HG03558 (cell line): Measurements from ENCODE around the gene WSCD2.

Experiments
- ATAC-seq: cut with Tn5 transposase; IDR thresholded peaks from one replicate; pipeline ENCODE4 v1.9.1; 2021; ENCODE audit warnings: moderate number of reproducible peaks; ENCODE audit not compliant: unreplicated experiment; ENCODE audit errors: extremely low read depth

The WSCD2 gene

DNA sequence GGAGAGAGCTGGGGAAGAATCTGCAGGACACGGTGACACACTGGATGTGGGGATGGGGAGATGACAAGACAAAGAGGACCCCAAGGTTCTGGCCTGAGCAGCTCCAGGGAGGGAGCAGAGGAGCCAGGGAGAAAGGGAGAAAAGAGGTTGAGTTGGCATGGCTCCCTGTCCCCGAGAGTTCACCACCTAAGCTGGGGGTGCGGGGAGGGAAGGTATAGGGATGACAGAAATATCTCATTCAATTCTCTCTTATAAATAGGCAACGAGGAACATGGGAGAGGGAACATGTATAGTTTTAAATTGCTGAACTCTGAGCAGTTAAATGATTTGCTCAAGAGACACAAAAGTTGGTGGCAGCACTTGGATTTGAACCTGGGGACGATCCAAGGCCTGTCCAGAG lies 124.9 kb downstream of the WSCD2 start:
- no peak for ATAC-seq

DNA sequence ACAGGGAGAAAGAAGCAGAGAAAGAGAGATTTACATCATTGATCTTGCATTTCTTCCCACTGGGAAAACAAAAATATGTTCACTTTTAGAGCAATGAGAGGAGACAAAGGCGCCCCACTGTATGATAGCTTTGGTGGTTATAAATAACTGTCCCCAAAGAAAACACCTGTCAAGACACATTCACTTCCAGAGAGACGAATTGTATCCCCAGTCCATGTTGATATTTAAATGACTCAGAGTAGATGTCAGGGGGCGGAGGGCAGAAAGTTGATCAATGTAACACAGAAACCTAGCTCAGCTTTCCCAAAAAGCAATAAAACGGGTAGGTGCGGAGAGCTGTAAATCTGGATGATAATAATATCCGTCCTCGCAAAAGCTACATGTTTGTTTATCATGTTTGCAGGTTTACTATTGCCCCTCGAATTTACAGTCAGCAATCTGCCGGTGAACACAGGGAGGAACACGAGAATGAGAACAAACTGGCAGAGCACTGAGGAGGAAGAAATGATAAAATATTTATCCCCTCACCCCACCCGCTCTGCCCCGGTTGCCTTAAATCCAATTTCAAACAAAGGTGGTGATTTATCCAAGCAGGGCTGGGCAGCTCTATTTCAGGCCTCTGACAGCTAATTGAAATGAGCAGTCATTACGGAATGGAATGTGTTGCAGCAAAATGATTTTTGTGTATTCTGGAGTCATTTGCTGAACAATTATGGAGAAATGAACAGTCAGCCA lies 125.6 kb downstream of the WSCD2 start:
- ATAC-seq = no peak

GRCh38 chr12:108255252-108255602 lies 126.1 kb downstream of the WSCD2 start:
- ATAC-seq = no peak

DNA sequence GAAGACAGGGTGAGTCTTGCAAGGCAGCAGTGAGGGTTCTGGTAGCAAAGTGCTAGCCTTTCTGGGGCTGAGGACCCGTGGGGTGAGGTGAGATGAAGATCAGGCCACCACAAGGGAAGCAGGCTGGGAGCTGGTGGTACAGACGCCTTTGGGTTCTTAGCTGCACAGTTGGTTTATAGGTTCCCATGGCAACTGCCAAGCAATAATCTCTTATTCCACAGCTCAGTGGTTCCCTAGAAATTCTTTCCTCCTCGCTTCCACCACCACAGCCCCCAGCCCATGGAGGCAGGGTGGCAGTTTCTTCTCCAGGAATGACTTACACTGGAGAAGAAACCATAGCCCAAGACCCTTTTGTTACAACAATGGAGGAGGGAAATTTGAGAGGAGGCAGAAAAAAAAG lies 127.9 kb downstream of the WSCD2 start:
- ATAC-seq = no peak

DNA sequence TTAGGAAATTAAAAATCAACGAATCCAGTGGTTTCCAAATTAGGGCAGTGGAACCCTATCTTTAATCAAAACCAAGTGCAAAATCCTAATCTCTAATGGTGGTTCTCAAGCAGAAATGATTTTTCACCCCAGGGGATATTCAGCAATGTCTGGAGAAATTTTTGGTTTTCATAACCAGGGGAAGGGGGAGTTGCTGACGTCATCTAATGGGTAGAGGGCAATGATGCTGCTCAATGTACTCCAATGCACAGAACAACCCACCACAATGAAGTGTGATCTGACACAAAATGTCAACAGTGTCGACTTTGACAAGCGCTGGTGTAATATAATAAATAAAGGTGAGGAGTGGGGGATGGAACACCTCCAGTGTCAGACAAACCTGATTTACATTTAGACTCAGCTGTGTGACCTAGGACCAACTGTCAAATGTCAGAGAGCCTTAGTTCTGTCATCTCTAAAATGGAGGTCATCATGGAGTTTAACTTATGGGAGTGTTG lies 128.6 kb downstream of the WSCD2 start:
- ATAC-seq = no peak

- ATAC-seq = no peak
Measured at GRCh38 chr12:108260039-108260438, 131.0 kb downstream of the WSCD2 start.

- ATAC-seq = no peak
Measured at GRCh38 chr12:108260969-108261368, 131.9 kb downstream of the WSCD2 start.

DNA sequence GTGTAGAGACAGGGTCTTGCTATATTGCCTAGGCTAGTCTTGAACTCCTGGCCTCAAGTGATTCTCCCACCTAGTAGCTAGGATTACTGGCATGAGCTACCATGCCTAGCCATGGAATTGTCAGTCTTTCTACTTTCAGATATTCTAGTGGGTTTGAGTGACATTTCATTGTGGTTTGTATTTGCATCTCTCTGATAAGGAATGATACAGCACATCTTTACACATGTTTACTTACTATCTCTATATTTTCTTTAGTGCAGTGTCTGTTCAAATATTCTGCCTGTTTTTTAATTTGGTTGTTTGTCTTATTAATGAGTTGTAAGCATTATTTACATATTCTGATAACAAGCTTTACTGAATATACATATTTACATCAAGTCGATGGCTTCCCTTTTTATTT lies 136.4 kb downstream of the WSCD2 start:
- ATAC-seq = no peak

DNA sequence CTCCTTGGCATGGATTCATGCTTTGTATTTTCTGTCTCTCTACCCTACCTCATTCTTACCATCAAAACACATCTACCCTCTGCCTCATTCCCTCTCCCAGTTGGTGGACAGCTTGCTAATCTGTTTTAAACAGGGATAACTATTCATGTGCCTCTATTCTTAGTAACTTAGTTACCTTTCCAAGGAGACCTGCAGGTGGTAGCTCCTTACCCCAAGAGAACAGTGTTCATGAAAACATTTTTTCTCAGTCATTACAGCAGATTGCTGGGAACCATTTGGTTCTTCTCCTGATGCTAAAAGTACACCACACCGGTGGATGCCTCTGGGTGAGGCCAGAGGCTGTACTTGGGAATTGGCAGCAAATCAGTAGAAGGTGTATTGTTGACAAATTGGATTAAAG lies 137.0 kb downstream of the WSCD2 start:
- no peak for ATAC-seq

GRCh38 chr12:108267450-108267849 lies 138.4 kb downstream of the WSCD2 start:
- no peak for ATAC-seq

GRCh38 chr12:108268397-108268796 lies 139.3 kb downstream of the WSCD2 start:
- ATAC-seq = no peak

DNA sequence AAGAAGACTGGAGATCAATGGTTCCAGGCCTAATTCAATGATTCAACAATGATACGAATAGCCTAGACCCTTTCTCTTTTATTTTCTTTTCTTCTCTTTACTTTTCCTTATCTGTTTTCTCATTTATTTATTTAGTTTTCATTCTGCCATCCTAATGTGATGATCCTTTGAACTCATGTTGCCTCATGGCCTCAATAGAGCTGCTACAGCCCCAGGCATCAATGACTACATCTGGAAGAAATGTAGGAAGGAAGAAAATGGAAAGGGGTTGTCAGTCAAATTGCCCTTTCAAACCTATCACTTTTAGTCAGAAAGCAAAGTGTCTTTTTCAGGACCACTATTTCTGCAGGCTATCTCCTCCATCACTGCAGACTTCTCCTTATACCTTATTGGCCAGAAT lies 140.1 kb downstream of the WSCD2 start:
- ATAC-seq = no peak

DNA sequence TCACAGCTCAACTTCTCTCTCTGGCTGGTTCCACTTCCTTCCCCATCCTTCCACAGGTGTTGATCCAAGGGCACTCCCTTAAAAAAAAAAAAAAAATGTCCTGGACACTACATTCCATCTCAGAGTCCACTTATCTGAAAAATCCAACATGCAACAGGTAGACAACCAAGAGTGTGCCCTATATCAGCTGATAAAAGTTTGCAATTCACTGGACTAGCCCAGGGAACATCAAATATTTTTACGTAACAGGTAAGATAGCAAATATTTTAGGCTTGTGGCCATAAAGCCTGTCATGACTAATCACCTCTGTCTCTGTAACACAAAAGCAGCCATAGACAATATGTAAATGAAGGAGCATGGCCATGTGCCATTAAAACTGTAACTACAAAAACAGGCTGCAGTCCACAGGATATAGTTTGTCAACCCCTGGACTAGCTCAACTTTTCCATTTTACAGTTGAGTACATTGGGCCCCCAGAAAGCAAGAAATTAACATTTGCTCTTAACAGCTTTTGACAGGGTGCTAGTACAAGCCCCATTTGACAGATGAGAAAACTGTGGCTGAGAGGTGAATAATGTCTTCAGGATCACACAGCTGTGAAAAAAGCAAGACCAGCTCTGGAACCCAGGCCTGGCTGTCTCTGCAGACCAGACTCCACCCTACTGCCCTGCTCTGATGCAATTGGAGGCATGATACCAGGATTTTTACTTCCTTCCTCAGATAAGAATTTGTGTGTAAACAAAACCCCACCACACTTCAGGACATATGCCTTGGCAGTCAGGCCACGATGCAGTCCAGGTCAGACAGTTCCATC lies 141.2 kb downstream of the WSCD2 start:
- ATAC-seq = no peak

GRCh38 chr12:108270849-108271143 lies 141.7 kb downstream of the WSCD2 start:
- no peak for ATAC-seq

- no peak for ATAC-seq
Measured at GRCh38 chr12:108271951-108272872, 143.1 kb downstream of the WSCD2 start.

DNA sequence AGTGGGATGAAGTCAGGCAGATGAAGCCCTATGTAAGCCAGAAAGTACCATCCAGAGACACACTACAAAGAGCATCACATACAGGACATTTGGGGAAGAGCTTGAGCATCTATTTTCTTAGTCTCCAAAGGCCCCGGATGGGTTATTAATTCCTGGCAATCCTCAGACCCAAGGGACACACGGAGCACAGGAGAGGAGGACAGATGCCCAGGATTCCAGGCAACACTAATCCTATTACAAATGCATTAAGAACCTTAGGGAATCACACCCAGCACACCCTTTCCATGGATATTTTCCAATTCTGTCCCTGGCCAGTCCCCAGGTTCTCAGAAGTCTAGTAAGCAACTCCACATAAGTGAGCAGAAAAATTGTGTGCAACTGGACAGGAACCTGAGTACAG lies 144.1 kb downstream of the WSCD2 start:
- no peak for ATAC-seq

GRCh38 chr12:108277613-108278012 lies 148.5 kb downstream of the WSCD2 start:
- ATAC-seq = no peak

- no peak for ATAC-seq
Measured at GRCh38 chr12:108282160-108282559, 153.1 kb downstream of the WSCD2 start.

- ATAC-seq = no peak
Measured at GRCh38 chr12:108282676-108283075, 153.6 kb downstream of the WSCD2 start.

DNA sequence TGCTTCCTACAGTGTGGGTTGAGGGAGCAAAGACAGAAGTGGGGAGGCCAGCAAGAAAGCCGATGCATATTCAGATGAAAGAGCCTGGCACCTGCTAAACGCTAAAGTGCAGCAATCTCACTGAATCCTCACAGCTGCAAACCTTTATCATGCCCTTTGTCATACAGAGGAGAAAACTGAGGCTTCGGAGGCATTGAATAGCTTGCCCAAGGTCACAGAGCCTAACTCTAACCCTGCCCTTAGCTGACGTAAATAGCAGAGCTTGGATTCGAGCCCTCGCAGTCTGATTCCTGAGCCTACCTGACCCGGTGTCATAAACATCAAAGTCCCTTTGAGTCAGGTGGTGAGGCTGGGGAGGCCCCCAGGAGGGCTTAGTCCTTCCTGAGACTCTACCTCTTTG lies 155.1 kb downstream of the WSCD2 start:
- no peak for ATAC-seq

GRCh38 chr12:108285016-108285415 lies 155.9 kb downstream of the WSCD2 start:
- no peak for ATAC-seq
